ENCODE measurements around the gene KCNE3.

DNA sequence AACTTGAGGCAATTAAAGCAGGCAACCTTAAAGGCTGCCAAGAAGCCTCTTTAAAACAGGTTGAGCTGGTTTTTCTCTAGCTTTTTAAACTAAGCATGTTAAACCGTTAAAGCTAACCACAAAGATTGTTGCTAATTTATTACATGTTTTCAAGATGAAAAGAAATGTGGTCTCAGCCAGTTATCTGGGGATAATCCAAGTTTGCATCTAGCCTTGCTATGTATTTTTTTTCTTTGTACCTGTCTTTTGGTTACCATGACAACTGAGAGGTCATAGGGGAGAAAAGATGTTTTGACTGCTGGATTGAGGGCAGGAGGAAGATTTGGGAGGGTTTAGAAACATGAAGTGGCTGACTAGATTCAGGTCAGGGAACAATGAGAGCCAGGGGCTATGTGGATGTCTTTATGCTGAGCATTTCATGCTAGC, 50.0 kb downstream of the KCNE3 start:
- no peak for TF ChIP-seq CTCF (IDR thresholded peaks at IDR 0.05)
- TF ChIP-seq EP300 (IDR thresholded peaks at IDR 0.05), result no peak
- no peak for TF ChIP-seq POLR2A (IDR thresholded peaks at IDR 0.05)
- TF ChIP-seq POLR2AphosphoS5 (IDR thresholded peaks at IDR 0.05), result no peak
